CD4-positive, alpha-beta T cell treated with Interleukin-15 for 1 hour (primary cell): ENCODE results near the gene C19orf44.
"Not testable (repeated sequence)": the region's sequence is repeated elsewhere in the genome, so short reads cannot be mapped to it uniquely, and the experiment has no call there.

ENCODE experiments used
- DNase-seq: peaks from one replicate; pipeline ENCODE4 v3.0.0-alpha.2; 2020

The C19orf44 gene

GRCh38 chr19:16495982-16496612, at the start of gene C19orf44, which contains the start of gene CALR3:
C19orf44 (plus strand) TSS chr19:16496394; CDS start chr19:16500793, 4,399 bp downstream.
CALR3 (minus strand) TSS chr19:16496167; CDS start chr19:16496129, 38 bp downstream.
- peak; percentile 97 for DNase-seq

- DNase-seq = peak; percentile 70
Measured at GRCh38 chr19:16446724-16447368, 49.3 kb upstream of the C19orf44 start.

- DNase-seq = not testable (repeated sequence)
Measured at GRCh38 chr19:16448872-16449271, 47.3 kb upstream of the C19orf44 start.

GRCh38 chr19:16449330-16449961, 46.7 kb upstream of the C19orf44 start:
- peak; percentile 68 for DNase-seq

- DNase-seq = no peak
Measured at GRCh38 chr19:16452325-16452724, 43.9 kb upstream of the C19orf44 start.

- DNase-seq = no peak
Measured at GRCh38 chr19:16454351-16454918, 41.8 kb upstream of the C19orf44 start.

- no peak for DNase-seq
Measured at GRCh38 chr19:16455489-16455888, 40.7 kb upstream of the C19orf44 start.

GRCh38 chr19:16456652-16457194, 39.5 kb upstream of the C19orf44 start:
- DNase-seq = no peak

- DNase-seq = no peak
Measured at GRCh38 chr19:16457195-16457953, 38.8 kb upstream of the C19orf44 start.

- no peak for DNase-seq
Measured at GRCh38 chr19:16457954-16458331, 38.3 kb upstream of the C19orf44 start.

GRCh38 chr19:16458391-16459341, 37.5 kb upstream of the C19orf44 start:
- DNase-seq = no peak

GRCh38 chr19:16459680-16460079, 36.5 kb upstream of the C19orf44 start:
- DNase-seq = no peak

- no peak for DNase-seq
Measured at GRCh38 chr19:16460454-16460853, 35.7 kb upstream of the C19orf44 start.

GRCh38 chr19:16461630-16462051, 34.6 kb upstream of the C19orf44 start:
- DNase-seq = no peak

GRCh38 chr19:16462757-16463250, 33.4 kb upstream of the C19orf44 start:
- no peak for DNase-seq

- DNase-seq = no peak
Measured at GRCh38 chr19:16463341-16463990, 32.7 kb upstream of the C19orf44 start.

- no peak for DNase-seq
Measured at GRCh38 chr19:16463991-16464575, 32.1 kb upstream of the C19orf44 start.

GRCh38 chr19:16465239-16465638, 31.0 kb upstream of the C19orf44 start:
- no peak for DNase-seq

- not testable (repeated sequence) for DNase-seq
Measured at GRCh38 chr19:16466802-16467427, 29.3 kb upstream of the C19orf44 start.

GRCh38 chr19:16467581-16467980, 28.6 kb upstream of the C19orf44 start:
- DNase-seq = no peak
